T47D (cell line): ENCODE measurements around the gene ENTPD6.

Experiments
- DNase-seq, 2 experiments: peaks; one replicate each; pipeline versions ENCODE4 v3.0.0 to v3.0.0-alpha.2; 2011 to 2012; ENCODE audit warnings: low read depth in 1 of 2, low spot score in 1 of 2
- JUND ChIP-seq: IDR thresholded peaks from 2 replicates; pipeline ENCODE4 v1.6.1; 2012; ENCODE audit warnings: low read depth
- in situ Hi-C: cut with HindIII; loops from 2 replicates; pipeline ENCODE4 v1.10.0; 2016; ENCODE audit warnings: low sequenced_read_pairs, low pct_unique_long_range_greater_than_20kb

Gene ENTPD6

DNA sequence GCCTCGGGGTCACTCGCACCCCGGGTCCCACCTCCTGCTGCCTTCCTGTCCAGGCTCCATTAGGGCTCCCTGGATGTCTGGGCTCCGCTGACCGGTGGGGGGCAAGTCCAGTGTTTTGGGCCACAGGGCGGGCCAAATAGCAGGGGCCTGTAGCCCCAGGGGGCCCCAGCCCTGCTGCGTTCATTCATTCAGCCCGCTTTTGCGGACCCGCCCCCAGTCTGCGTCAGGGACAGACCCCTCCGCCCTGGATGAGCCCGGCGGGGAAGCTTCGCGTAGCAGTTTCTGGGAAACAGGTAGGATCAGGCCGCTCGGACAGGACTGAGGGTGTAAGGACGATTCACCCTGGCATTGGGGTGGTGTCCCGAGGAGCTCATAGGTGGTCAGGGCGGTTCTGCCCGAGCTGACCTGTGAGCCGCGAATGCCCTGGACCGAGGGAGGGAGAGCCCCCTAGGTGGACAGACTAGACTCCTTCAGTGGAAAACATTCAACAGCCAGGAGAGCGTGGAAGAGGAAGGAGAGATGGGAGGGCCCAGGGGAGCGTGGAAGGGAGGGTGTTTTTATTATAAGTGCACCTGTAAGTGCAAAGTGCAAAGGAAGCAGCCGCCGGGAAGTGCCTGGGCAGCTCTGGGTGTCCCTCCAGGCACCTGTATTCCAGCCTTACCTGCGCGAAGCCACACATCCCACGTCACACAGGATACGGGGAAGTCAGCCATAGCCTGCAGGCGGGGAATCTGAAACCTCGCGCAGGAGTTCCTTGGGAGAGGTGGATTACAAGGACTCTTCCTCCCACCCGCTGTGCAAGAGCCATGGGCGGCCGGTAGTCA is 662 bp downstream of the ENTPD6 start:
- no peak for TF ChIP-seq JUND
- in situ Hi-C loops = no loop called here
- DNase-seq = peak; percentile 72 to 90

DNA sequence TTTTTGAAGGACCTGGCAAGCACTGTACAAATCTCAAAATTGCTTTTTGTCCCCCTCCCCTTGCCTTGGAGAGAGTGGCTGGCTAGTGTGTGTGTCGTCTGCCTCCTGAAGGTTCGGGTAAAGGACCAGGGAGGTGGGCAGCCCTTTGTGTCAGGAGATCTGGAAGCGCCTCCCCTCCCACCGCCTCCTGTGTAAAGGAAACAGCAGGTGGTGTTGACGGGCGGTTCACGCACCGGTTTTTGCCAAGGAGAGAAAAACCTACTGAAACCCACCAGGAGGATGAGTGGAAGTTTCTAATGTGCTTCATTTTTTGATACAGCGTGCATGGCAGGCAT is 1.2 kb downstream of the ENTPD6 start:
- no peak for TF ChIP-seq JUND
- in situ Hi-C loops = no loop called here
- no peak for DNase-seq

DNA sequence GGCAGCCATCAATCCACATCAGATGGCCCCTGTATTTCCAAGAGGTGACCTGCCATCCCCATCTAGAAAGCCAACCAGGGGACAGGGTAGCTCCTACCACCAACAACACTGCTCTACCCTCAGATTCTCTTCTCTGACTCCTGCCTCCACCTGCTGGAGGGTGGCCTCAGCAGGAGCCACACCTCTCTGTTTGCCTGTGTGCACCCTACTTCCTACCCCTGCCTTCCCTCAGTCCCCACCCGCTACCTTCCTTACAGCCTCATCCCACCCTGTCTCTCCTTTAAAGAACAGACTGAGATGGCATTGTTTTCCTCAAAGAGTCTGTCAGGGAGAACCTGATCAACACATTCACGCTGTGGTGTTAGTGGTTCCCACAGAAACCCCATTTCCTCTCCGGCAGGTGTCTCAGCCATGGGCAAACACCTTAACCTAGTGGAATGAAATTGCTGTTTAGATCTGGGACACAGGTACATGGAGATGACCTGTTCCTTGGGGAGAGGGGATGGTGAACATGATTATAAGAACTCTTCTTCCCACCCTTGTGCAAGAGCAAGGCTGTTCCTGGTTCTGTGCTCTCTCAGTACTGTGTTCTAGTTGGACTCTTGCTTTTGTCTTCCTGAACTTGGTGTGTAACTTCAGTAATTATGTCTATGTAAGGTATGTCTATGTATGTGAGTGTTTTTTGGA is 1.8 kb downstream of the ENTPD6 start:
- DNase-seq = no peak
- TF ChIP-seq JUND = no peak
- in situ Hi-C loops = no loop called here

DNA sequence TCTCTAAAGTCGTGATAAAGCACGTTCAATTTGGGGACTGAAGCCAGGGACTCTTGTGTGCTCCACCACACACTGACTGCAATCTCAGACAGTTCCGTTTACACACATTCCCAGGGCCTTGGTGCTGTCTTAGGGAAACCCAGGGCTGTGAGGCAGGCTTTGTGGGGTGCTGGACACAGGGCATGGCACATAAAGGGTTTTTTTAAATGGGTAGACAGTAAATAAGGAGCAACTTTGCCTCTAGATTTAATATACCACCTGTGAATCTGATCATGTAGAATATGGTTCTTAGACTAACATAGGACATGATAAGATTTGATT is 2.3 kb downstream of the ENTPD6 start:
- TF ChIP-seq JUND = no peak
- in situ Hi-C loops = no loop called here
- no peak for DNase-seq

DNA sequence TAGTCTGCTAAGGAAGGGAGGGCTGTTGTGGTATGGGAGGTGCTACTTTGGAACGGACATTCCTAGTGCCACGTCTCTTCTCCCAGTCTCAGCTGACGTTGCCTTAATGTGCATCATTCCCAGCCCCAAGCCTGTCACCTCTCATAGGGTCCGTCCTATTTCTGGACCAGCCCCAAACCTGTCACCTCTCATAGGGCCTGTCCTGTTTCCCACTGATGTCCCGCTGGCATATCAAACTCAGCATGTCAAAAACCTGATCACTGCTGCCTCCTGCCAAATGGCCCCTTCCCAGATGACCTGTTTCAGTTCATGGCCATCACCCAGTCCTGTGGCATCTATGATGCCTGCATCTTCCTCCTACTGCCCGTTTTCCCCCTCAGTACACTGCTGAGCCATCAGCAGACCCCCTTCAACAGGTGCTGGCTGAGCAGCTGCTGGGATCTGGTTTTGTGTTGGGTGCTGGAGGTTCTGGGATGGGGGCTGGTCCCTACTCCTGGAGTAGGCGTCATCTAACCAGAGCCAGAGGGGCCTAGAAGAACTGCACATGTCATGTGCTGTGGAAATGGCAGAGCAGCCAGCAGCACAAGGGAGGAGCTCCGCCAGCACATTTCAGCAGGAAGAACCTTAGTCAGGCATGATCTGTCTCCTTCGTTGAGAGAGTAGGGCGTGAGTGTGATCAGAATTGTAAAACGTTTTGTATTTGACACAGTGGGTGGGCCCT is 3.3 kb downstream of the ENTPD6 start:
- no peak for TF ChIP-seq JUND
- in situ Hi-C loops = no loop called here
- no peak for DNase-seq

DNA sequence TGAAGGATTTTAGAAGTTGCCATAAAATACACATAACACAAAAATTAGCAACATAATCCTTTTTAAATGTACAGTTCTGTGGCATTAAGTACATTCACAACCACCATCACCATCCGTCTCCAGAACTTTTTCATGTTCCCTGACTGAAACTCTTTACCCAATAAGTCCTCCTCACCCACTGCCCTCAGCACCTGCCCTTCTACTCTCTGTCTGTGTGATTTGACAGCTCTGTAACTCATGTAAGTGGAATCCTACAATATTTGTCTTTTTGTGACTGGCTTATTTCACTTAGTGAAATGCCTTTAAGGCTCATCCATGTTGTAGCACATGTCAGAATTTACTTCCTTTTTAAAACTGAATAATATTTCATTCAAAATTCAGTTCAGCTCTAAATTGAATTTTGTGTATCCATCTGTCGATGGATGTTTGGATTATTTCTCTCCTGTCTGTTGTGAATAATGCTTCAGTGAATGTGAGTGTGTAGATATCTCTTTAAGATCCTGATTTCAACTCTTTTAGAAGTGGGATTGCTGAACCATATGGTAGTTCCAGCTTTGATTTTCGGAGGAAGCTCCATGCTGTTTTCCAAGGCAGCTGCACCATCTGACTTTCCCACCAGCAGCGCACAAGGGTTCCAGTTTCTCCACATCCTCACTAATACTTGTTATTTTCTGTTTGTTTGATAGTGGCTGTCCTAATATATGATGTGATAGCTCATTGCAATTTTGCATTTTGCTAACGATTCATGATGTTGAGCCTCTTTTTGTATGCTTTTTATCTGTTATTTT is 4.2 kb downstream of the ENTPD6 start:
- no peak for DNase-seq
- in situ Hi-C loops = no loop called here
- no peak for TF ChIP-seq JUND

DNA sequence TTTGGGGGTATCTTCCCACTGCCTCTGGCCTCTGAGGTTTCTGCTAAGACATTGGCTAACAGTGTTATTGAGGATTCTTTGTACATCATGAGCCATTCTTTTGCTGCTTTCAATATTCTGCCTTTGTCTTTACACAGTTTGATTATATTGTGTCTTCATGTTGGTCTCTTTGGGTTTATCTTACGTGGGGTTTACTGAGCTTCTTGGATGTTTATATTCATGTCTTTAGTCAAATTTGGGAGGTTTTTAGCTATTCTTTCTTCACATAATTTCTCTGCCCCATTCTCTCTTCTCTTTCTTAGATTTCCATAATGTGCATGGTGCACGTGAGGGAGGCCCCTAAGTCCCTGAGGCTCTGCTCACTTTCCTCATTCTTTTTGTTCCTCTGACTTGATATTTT is 7.6 kb downstream of the ENTPD6 start:
- no peak for TF ChIP-seq JUND
- DNase-seq = no peak
- in situ Hi-C loops = no loop called here

DNA sequence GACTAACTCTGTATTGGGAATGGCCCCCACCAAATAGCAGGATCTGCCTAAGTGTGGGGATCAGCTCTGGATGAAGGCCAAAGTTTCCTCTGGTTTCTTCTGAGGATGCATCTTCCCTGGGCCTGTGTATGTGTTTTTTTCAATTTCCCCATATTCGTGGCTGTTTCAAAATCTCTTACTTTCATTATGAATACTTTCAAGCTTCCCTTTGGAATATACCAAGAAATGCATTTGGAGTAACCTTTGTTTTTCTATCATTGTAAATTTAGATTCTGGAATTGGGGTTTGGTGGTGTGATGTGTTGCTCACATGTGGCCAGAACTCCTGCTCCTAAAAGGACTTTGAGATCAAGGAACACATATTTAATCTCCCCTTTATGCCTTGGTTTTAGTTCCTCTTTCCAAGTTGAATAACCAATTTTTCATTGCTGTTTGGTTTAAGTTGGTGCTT is 8.4 kb downstream of the ENTPD6 start:
- in situ Hi-C loops = no loop called here
- TF ChIP-seq JUND = no peak
- no peak for DNase-seq

DNA sequence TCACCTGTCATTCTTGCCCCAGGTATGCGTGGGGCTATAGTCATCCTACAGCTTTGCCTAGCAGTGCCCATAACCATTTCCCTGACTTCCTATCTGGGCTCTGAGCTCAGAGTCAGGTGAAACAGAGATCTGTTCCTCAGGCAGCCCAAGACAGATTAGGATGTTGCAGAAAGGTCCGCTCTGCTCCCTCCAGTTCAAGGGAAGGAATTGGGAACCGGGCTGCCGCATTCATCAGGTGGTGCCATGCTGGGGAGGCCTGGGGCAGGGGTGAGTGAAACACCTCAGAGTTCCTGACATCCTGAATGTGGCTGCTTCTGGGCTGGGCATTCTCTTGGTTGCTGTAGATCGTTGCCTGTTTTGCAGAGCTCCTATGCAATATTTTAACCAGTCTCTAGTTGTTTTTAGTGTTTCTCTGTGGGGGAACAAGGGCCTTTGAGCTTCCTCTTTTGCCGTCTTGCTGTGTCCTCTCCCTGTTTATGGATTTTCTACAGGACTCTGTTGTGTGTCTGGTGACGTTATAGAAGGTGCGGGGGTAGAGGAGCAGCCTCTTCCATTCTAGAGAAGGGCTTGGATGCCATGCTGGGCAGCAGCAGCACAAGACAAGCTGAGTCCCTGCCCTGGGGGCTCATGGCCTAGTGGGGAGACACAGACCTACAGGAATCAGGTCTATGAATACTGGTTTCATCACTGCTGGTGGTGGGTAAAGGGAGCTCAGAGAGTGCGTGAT is 9.2 kb downstream of the ENTPD6 start:
- in situ Hi-C loops = no loop called here
- no peak for DNase-seq
- no peak for TF ChIP-seq JUND

DNA sequence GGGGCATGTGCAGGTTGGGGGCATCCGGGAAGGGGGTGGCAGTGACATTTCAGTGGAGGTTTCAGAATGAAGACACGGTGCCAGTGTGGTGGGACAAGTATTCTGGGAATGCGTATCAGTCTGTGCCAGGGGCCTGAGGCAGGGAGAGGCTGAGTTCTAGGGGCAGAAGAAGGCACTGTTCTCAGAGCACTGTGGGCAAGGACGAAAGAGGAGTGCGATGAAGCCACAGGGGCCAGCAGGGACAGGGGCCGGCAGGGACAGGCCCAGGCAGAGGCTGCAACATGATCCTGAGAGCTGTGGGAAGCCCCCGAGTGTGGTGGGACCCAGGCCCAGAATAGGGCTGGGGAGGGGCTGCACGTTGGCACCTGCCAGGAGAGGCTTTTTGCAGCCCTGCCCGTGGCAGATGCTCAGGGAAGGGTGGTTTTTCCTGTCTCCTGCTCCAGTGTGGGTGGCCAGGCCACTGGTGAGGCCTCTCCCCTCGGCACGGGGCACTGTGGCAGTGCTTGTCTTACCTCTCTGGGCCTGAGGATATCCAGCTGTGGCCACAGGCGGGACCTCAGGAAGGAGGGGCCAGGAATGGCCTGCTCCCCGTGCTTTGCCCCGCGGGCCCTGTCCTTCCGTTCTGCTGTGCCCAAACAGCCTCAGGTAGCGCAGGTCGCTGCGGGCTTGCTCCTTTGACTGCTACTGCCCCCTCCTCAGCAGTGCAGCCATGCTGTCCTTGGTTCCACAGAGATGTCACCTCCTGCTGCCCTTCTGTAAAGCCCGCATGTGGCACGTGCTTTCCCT is 10.0 kb downstream of the ENTPD6 start:
- no peak for DNase-seq
- TF ChIP-seq JUND = no peak
- in situ Hi-C loops = no loop called here

DNA sequence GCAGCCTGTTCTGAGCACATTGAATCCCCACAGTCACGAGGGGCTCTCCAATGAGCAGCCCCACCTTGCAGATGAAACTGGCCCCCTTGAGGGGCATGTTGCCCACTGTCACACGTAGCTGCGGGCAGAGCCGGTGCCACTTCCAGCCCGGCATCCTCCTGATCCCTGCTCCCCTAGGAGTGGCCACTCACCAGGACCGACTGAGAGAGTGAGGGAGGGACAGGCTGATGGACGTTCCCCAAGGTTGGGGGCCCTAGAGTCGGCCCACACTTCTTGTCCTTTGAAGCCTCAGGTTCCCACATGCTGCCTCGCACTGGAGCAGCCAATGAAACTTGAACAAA is 10.5 kb downstream of the ENTPD6 start:
- DNase-seq = no peak
- in situ Hi-C loops = no loop called here
- no peak for TF ChIP-seq JUND
